HG03558 (cell line): Measurements from ENCODE around the gene PLEKHM1.
"Not testable (repeated sequence)": the region's sequence is repeated elsewhere in the genome, so short reads cannot be mapped to it uniquely, and the experiment has no call there.

Experiments
- ATAC-seq: cut with Tn5 transposase; IDR thresholded peaks from one replicate; pipeline ENCODE4 v1.9.1; 2021; ENCODE audit warnings: moderate number of reproducible peaks; ENCODE audit not compliant: unreplicated experiment; ENCODE audit errors: extremely low read depth

The PLEKHM1 gene

DNA sequence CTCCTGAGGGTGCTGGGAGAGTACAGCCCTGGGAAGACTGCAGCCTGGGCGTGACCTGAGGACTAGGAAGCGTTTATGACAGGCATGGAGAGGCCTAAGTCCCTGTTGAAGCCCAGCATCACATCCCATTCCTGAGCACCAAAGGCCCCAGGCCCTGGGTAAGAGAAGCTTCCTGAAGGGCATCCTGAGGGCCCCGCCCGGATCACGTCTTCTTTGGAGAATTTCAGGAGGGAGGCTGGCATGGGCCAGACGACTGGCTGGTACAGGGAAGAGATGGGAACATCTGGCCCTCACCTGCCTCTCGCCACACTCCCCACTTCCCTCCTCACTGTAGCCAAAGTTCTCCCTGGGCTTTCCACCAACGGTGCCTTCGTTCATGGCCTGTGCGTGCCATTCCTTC lies 46.2 kb downstream of the PLEKHM1 start:
- ATAC-seq = not testable (repeated sequence)

DNA sequence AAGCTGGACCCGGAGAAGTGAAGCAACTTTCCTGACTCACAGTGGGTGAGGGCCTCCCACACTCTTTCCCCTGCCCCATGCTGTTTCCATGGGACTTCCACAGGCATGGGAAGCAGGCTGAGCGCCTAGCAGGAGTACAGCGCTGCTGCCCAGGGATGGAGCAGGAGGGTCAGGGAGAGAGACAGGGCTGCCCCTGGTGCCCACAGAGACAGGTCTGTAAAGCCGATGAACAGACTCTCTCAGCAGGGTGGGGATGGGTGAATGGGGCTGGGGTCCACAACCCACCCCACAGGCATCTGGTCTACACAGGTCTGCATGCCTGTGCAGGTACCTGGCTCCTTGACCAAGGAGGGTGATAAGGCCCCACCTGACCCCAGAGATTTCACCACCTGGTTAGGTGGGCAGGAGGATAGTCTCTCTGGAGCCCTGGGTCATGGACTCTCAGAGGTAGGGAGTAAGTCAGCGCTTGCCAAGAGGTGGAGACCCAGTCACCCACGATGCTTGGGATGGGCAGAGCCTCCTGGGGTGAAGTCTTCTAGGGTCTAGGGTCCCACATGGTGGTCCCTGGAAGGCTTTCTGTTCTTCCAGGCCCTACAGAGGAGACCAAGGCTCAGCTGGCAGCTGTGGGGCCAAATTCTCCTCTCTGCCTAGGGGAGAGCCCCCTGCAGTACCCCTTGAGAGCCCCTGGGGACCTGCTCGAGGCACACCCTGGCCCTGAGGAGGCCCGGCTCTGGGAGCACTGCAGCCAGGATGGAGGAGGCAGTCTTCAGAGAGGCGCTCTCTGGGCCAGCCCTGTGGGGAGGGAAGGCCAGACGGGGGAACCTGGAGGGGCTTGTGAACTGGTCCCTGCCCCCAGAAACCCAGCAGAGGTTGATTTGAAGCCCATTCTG lies 46.9 kb downstream of the PLEKHM1 start:
- ATAC-seq = not testable (repeated sequence)

DNA sequence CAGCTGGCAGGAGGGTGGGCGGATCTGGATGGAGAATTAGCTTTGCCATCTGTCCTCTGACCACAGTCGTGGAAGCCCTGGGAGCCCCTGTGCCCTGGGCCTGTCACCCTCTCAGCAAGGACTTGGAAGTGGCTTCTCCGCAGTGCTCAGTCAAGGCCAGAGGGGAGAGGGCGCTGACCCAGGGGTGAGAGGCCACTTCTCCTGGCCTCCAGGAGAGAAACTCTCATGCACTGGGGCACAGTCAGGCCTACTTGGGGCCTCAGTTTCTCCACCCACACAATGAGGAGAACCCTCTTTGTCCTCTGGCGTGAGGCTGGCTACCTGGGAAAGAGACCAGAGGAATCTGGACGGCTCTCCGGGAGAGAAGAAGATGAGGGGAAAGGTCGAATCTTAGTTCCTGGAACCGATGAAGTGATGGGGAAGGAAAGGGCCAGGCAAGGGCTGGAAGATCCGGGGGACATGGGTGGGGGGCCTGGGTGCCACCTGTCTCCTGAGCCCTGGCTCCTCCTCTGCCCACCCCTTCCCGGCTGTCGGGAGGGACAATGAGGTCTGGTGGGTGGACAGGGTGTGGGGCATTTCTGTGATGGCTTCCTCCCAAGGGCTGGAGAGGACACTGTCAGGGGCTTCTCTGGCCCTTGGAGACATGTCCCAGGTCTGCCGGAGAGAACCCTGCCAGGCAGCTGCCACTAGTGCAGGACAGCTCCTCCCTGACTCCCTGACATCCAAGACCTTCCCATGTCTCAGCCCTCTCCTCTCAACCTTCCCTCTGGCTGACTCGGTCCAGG lies 48.8 kb downstream of the PLEKHM1 start:
- no peak for ATAC-seq

DNA sequence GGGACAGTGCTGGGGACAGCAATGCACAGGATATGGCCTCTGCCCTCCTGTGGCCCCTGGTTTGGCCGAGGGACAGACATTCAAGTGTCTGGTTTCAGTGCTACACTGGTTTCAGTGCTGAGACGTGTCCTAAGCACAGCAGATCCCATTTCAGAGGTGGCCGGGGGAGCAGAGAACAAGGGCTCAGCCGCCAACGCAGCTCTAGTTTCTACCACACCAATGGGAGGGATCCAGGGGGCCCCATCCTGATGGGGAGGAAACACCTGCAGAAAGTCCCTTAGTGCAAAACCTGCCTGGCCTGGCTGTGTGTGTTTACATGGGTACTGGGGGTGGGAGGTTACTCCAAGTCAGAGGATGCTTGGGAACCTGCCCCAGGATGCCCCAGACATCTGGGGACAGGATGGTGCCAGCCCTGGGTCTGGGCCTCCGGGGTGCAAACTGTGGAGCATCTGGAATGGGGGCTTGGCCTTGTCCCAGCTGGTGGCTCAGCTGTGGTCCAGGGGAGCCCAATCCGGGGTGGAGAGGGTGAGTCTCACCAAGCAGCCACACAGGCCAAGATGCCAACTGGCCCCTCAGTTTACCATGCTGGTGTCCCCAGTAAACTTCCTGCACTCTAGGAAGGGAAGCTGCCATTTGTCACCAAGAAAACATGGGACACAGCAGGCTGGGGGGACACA lies 49.5 kb downstream of the PLEKHM1 start:
- peak; percentile 61 for ATAC-seq

DNA sequence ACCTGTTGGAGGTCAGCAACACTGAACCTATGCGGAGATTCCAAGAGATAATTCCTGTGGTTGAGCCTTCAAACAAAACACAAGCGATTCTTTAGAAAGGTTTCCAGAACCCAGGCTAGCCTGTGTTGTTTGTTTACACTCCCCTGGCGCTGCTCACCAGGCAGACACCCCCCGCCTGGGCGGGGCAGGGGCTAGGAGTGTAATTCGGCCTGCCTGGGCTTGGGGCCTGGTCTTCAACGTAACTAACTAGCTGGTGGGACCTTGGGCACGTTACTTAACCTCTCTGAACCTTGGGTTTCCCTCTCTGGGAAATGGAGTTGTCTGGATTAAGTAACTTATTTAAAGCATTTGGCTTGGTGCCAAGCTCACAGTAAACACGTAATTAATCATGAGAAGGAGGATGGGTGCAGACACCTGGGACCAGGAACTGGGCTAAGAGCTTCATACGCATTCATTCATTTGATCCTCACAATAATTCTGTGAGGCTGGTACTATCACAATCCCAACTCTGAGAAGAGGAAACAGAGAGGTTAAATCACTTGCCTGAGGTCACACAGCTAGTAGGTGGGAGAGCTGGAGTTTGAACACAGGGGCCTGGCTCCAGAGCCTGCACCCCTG lies 50.3 kb downstream of the PLEKHM1 start:
- ATAC-seq = no peak

DNA sequence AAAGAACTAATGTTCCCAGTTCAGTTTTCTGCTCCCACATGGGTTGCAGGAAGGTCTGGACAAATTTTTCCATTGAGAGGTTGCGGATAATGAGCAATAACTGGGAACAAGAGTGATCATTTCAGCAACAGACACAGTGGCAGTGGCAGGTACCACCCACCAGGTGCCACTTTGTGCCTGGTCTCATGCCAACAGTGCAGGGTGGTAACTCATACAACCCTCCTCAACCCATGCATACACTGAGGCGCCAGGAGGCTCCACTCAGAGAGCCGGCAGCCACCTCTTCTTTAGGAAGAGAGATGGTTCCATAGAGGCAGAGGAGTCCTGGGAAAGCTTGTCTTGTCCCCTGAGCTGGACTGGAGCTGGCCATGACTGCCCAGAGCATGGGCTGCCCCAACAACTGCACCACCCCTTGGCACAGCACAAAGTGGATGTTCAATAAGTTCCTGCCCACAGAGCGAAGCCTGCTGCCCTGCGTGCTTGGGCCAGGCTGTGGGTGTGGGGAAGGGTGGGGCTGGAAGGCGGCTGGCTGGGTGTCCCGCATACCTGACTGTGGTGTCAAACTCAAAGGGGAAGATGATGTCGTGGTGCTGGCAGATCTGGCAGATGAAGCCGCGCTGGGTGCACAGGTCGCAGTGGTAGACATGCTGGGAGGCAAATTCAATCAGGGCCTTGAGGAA lies 51.5 kb downstream of the PLEKHM1 start:
- ATAC-seq = no peak

DNA sequence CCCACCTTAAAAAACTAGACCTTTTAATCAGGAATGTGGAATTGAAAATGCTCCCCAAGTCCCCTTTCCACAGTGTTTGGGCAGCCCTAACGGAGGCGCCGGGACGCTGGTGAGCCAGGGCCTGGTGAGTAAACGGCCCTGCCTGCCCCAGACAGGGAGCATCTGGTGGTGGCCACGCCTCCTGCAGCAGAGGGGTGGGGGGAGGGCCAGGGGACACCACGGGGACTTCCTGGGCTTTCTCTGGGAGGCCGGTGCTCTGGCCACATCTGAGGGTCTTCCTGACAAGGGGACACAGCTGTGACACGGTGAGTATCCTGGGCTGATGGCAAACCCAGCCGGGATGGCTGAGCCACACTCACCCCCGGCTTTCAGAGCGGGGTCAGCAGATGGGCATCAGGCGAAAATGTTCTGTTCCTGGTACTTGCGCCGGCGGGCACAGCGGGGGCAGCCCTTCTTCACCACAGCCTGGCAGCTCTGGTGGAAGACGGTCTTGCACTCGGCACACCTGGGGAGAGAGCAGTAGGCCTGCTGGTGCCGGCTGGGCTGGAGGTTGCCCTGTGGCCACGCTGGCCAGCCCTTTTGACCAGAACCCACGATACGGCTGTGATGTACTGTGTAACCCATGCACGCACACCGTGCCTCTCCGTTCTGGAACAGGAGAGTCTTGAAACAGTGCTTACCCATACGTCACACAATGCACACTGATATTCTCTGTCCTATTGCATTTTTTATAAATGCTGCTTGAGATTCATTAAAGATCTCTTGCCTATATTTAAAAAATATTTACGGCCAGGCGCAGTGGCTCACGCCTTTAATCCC lies 52.8 kb downstream of the PLEKHM1 start:
- no peak for ATAC-seq

DNA sequence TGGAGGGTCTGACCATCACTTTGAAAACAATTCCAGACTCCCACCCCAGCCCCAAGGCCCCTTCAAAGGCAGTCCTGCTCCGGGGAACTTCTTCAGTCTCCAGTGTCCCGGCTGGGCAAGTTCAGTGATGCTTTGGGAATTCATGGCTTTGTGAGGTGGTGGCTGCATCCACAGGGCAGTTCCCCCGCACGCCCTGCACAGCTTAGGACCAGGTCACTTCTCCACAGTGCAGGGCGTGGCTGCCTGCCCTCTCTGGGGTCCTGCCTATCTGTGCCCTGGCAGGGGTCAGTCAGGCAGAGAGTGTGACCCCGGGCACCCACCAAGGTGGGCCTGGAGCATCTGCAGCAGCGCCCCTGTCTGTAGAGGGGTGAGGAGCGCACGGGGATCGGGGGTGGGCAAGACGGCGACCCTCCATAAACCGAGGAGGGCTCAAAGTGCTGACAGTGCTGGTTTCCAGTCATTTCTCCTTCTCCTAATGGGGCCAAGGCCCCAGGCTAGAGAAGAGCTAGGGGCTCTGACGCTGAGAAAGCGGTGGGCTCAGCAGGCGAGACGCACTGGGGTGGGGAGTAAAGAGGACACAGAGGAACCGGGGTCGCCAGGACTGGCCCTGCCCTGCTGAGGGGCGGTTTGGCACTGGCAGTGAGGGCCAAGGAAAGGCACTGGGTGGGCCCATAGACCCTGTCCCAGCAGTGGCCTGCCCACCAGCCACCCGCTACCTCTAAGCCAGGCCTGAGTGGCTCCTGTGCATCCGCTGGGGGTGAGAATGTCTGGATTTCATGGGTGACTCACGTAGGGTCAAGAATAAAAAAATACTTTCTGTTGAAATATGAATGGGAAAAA lies 53.7 kb downstream of the PLEKHM1 start:
- no peak for ATAC-seq

DNA sequence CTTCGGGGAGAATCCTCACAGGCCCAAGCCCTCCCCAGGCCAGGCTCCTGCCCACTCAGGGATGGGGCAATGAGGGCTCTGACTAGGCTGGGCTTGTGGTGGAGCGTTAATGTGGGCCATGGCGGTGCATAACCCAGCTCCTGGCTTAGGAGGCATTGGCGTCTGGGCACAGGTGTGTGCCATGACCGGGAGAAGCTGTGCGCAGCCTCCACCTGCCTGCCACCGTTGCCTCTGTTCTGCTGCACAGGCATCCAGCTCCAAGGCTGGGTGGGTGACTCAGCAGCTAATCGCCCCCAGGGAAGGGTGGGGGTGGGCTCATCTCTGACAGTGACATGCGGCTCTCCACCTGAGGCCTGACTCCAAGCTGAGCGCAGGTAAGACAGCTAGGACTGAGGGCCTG lies 54.4 kb downstream of the PLEKHM1 start:
- ATAC-seq = no peak

DNA sequence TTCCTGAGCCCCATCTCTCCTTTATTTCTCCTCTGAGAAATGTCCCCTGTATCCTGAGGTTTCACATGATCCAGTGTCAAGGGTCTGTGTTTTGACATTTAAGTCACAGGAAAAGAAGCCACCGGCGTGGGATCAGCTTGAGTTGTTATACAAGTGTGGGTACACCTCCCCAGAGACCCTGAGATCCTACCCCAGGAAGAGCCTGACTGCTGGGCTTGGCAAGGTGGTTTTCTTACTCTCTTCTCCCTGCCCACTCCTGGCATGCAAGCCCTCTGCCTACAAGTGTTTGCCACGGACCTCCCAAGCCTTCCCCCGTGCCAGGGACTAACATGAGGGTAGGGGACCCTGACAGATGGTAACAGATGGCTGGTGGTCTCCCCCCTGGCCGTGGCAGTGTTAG lies 55.0 kb downstream of the PLEKHM1 start:
- no peak for ATAC-seq

DNA sequence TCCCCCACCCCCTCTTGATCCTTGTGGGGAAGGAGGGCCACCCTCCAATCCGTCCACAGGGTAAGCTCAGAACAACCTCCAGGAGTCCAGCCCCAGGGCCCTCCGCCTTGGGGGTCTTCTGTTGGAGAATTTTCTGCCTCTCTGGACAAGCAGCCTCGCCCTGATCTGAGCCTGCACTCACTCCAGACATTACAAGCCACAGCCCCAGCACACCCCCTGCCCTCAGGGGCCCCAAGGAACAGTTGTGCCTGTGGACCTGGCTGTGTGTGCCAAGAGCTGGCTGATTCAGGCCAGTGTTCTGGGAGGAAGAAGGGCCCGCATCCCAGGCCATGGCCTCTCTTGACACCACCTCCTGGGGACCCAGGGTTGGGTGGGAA lies 57.4 kb downstream of the PLEKHM1 start:
- ATAC-seq = no peak

DNA sequence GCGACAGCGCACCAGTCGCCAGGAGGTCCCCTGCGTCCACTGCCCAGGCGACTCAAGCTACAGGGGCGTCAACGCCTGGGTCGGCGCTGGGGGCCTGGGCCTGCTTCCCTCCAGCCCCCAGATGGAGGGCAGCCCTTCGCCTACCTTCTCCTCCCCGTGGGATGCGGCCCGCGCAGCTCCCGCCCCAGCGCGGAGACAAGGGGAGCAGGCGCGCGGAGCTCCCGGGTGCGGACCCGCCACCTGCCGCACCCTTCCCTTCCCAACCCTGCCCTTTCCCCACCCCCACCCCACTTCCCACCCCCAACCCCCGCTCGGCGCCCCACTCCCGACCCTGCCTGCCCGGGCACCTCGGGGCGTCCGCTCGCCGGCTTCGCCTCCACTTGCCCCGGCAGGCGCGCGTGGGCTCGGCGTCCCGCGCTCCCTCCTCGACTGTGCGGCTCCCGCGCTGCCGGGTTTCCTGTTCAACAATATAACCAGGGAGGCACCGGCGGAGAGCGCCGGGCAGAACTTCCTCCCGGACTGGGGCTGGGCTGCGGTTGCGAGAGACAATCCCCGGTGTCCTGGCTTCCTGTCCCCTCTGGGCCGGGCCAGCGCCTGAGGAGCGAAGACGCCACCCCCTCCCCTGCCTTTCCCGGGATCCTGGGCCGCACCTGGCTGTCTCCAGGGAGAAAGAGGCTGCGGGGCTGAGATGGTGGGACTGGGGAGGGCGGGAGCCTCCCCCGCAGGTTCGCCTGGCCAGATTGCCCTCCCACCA lies 57.9 kb downstream of the PLEKHM1 start, which contains the start of gene ARHGAP27:
ARHGAP27 (minus strand) TSS at position 466 of the 754 bp plus-strand sequence. CDS start 2,591 bp downstream, outside the sequence.
- no peak for ATAC-seq

DNA sequence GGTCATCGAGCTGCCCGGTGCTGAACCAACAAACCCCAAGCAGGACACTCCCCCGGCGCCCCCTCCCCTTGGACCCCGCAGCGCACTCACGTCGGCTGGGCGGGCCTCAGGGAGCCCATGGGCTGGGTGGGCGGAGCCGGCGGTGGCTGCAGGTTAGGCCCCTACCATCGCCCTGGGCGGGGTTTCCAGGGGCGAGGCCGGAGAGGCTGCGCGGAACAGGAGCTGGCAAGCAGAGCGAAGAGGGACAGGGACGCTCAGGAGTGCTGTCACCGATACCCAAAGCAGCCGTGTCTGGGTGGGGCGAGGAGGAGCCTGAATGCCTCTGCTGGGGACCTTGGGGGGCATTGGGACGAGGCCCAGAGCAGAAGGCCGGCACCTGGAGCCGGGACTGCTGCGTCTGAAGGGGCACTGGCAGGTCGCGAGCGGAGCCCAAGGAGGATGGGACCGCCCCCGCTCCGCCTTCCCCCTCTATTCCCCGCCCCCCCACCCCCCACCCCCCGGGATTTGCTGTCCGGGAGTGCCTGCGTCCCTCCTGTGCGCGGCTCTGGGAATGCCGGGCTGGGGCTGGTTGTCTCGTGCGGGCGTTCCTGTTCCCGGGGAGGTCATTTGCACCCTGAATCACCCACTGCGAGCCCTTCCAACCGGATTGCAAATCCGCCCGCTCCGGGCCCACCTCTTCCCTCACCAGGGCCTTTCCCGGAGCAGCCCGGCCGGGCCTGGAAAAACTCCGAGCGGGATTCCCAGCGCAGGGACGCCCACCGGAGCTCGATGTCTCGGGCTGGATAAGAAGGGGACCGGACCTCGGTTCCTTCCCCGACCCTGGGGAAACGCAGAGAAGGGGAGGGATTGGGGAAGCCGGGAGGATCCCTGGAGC lies 58.8 kb downstream of the PLEKHM1 start:
- no peak for ATAC-seq

DNA sequence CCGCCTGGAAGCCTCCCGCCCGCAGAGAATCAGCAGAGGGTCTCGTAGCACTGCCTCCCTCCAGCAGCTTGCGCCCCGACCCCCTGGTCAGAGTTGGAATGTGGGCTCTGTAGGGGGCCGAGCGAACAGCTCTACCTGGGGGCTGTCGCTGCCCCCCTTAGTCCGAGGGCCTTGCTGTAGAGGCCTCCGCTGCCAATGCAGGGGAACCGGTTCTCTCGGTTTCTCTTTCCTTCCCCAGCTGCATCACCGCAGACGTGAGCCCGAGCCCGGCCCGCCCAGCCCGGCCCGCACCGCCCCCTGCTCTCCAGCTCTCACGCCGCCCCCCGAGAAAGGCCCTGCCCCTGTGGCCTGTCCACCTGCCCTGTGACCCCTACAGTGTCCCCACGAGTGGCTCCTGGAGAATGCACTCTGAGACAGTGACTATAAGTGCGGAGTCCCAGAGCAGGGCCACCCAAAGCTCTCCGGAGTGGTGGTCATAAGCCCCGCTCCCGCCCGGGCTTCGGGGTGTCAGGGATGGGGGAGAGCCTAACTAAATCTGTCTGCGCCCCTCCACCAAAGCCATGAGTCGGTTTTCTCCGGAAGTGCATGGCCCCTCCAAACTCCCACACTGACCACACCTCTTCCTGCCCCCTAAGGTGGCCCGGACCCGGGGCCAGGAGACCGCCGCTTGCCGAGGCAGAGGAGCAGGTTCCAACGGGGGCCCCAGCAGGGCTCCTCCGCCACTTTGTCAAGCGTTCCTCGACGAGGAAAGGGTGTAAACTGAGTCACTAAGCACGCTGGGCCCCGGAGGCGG lies 59.6 kb downstream of the PLEKHM1 start:
- no peak for ATAC-seq

DNA sequence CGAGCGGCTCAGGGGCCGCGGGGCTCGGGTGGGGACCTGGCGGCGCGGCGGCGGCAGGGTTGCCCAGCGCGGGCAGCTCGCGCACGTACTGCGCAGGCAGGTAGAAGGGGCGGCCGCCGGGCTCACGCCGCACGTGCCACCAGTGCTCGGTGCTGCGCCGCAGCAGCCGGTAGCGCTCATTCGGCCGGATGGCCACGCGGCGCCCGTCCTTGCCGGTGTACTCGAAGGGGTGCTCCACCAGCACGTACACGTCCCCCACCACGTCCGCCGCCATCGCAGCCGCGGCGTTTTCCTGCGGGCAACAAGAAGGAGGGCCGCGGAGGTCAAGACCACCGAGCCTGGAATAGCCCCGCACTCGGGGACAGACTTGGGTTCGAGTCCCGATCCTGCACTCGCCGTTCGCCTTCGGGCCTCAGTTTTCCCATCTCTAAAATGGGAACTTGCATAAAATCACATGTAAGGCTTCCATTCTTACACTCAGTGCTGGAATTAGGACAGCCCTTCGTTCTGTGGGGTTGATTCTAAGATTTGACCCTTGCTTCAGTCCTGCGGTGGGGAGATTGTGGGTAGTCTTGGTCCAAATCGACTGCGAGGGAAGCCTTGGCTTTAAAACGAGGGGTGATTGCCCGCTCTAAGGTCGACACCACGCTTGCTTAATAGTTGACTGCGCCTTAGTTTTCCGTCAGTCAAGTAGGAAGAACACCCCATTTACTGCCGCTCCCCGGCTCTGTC lies 60.3 kb downstream of the PLEKHM1 start:
- no peak for ATAC-seq
